Cardiac muscle cell (in vitro differentiated cells and primary cell): ENCODE results near the gene BMERB1. TPM values are rescaled to one million over a fixed set of nuclear protein-coding genes. Genes with fewer than 3 reads are reported as not detected.

Experiments used
- DNase-seq, 2 donors: peaks; one replicate each; pipeline versions ENCODE4 v3.0.0 to v3.0.0-alpha.2; 2010 to 2017; ENCODE audit warnings: low read depth in 1 of 2, low spot score in 1 of 2
- H3K27ac ChIP-seq: fragments of 200-600 bp; sonication (generic); 2 replicates; pipeline ENCODE4 v1.5.1; 2016
- H3K27me3 ChIP-seq: fragments of 200-600 bp; sonication (generic); 2 replicates; pipeline ENCODE4 v1.6.0; 2016; ENCODE audit warnings: control low read depth
- H3K36me3 ChIP-seq: fragments of 200-600 bp; sonication (generic); 2 replicates; pipeline ENCODE4 v1.5.1; 2016; ENCODE audit warnings: control low read depth
- H3K4me1 ChIP-seq: fragments of 200-600 bp; sonication (generic); 2 replicates; pipeline ENCODE4 v1.8.1; 2017; ENCODE audit warnings: low read depth, mild to moderate bottlenecking, mixed run types
- H3K4me3 ChIP-seq: fragments of 200-600 bp; sonication (generic); 2 replicates; pipeline ENCODE4 v1.5.1; 2016; ENCODE audit warnings: mild to moderate bottlenecking
- H3K9me3 ChIP-seq: fragments of 200-600 bp; sonication (generic); 2 replicates; pipeline ENCODE4 v1.5.1; 2017; ENCODE audit warnings: low read depth, mild to moderate bottlenecking, control low read depth
- CTCF ChIP-seq: IDR thresholded peaks from 2 replicates; pipeline ENCODE4 v1.5.1; 2012; ENCODE audit warnings: low read depth, mild to moderate bottlenecking, low read length
- polyA plus RNA-seq: library from polyadenylated mRNA; unstranded; fragments of >200 nt; fragmentation: Nextera tagmentation; extraction: Ambion mirVana; gene quantifications from 2 replicates; pipeline ENCODE4 v1.2.1, GENCODE V29; 2016
- total RNA-seq: library from RNA; depleted of rRNA; stranded (reverse); fragments of >200 nt; gene quantifications from 2 replicates; pipeline ENCODE4 v1.2.3, GENCODE V29; 2016

Gene BMERB1
- total and polyA plus RNA-seq, 2 experiments from 2014 or later, result 15.2 to 22.1 TPM

DNA sequence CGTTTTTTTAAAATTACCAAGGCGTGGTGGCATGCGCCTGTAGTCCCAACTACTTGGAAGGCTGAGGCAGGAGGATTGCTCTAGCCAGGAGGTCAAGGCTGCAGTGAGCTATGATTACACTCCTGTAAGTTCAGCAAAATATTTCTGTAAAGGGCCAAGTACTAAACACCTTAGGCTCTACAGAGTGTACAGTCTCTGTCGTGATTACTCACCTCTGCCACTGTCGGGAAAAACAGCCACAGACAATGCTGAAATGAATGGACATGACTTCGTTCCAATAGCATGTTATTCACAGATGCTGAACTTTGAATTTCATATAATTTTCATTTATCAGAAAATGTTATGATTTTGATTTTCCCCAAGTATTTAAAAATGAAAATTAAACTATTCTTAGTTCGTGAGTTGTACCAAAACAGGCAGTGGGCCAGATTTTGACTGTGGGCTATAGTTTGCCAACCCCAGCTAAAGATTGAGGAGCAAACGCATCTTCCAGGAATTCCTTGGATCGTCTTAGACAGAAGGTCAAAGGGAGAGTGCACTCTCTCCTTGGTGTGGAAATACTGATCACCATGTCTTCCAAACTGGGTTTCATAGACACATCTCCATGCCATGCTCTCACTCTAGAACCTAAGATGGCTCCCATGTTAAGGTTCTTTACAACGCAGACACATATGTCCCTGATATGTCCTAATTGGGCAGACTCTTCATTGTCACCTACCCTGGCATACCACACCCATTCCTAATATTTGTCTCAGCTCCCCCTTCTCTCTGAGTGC is 119.1 kb downstream of the BMERB1 start:
- Histone ChIP-seq H3K4me1 (no peaks in the 10 kb centered on the region), H3K27me3 (no peaks in the 10 kb centered on the region), H3K4me3 (no peak overlapping the region), H3K27ac (no peak overlapping the region), H3K36me3 (no peaks in the 10 kb centered on the region), H3K9me3 (no peaks in the 10 kb centered on the region)
- DNase-seq, result no peak
- TF ChIP-seq CTCF, result no peak

DNA sequence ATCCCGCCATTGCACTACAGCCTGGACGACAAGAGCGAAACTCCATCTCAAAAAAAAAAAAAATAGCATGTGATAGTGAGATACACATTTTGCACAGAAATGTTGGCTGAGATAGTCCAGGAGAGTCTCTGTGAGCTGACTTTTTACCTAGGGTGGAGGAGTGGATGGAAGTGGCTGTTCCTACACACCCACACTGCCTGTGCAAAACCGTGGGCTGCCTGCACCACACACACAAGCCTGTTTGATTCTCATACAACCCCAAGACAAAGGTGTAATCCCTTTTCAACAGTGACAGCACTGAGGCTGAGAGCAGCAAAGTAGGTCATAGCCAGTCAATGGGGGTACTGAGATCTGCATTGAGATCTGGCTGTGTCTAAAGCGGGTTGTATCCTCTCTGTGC is 121.7 kb downstream of the BMERB1 start:
- Histone ChIP-seq H3K4me1 (no peaks in the 10 kb centered on the region), H3K4me3 (no peak overlapping the region), H3K9me3 (no peaks in the 10 kb centered on the region), H3K27me3 (no peaks in the 10 kb centered on the region), H3K36me3 (no peaks in the 10 kb centered on the region), H3K27ac (no peak overlapping the region)
- no peak for TF ChIP-seq CTCF
- no peak for DNase-seq

DNA sequence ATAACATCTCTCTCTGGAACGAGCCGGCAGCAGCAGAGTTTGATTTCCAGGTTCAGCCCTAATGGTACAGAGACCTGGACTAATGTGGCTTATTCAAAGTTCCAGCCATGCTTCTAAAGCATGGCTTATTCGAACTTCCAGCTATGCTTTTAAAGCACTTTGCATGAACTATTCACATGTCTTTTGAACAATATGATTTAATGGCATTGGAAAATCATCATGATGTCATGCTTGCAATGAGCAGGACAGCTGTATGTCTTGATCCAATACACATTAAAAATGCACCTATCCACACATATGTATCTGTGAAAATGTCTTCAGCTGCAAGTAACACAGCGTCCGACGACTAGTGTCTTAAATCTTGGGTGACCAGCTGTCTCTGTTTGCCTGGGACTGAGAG is 122.9 kb downstream of the BMERB1 start:
- Histone ChIP-seq H3K4me1 (no peaks in the 10 kb centered on the region), H3K27ac (no peak overlapping the region), H3K27me3 (no peaks in the 10 kb centered on the region), H3K4me3 (no peak overlapping the region), H3K36me3 (no peaks in the 10 kb centered on the region), H3K9me3 (no peaks in the 10 kb centered on the region)
- no peak for TF ChIP-seq CTCF
- DNase-seq, result no peak

- no peaks in the 10 kb centered on the region for H3K36me3 ChIP-seq
- no peaks in the 10 kb centered on the region for H3K9me3 ChIP-seq
- no peak for TF ChIP-seq CTCF
- no peak overlapping the region for H3K4me3 ChIP-seq
- H3K27me3 ChIP-seq, result no peaks in the 10 kb centered on the region
- no peak overlapping the region for H3K27ac ChIP-seq
- DNase-seq, result no peak
- peaks cover 2% of the 10 kb centered on the region for H3K4me1 ChIP-seq
These were observed 124.8 kb downstream of the BMERB1 start for GRCh38 chr16:15559176-15559575.

- no peak overlapping the region for H3K27ac ChIP-seq
- H3K9me3 ChIP-seq, result no peaks in the 10 kb centered on the region
- no peak overlapping the region for H3K4me3 ChIP-seq
- no peaks in the 10 kb centered on the region for H3K36me3 ChIP-seq
- H3K4me1 ChIP-seq, result peaks cover 11% of the 10 kb centered on the region
- no peaks in the 10 kb centered on the region for H3K27me3 ChIP-seq
- DNase-seq, result no peak
- no peak for TF ChIP-seq CTCF
These were observed 130.4 kb downstream of the BMERB1 start for GRCh38 chr16:15564604-15565339.
